Smooth muscle cell (in vitro differentiated cells): Measurements from ENCODE around the gene NFIX. TPM values are rescaled to one million over a fixed set of nuclear protein-coding genes. Genes with fewer than 3 reads are reported as not detected.

Experiments
- DNase-seq: peaks from one replicate; lab custom pipeline; 2025; ENCODE audit not compliant: unreplicated experiment; lab: John Stamatoyannopoulos, UW
- H2AFZ ChIP-seq: fragments of 200-600 bp; sonication (generic); 2 replicates; pipeline ENCODE4 v1.6.0; 2016; ENCODE audit warnings: antibody characterized with exemption, low read depth, mild to moderate bottlenecking
- H3F3A ChIP-seq: fragments of 200-600 bp; sonication (generic); 2 replicates; pipeline ENCODE4 v1.6.0; 2017; ENCODE audit warnings: antibody characterized with exemption, low read depth
- H3K27ac ChIP-seq: fragments of 200-600 bp; sonication (generic); 2 replicates; pipeline ENCODE4 v1.5.1; 2016; ENCODE audit warnings: low read depth, mild to moderate bottlenecking
- H3K27me3 ChIP-seq: fragments of 200-600 bp; sonication (generic); 2 replicates; pipeline ENCODE4 v1.6.1; 2016; ENCODE audit warnings: low read depth, mild to moderate bottlenecking
- H3K36me3 ChIP-seq: fragments of 200-600 bp; sonication (generic); 2 replicates; pipeline ENCODE4 v1.5.1; 2016; ENCODE audit warnings: low read depth
- H3K4me1 ChIP-seq: fragments of 200-600 bp; sonication (generic); 2 replicates; pipeline ENCODE4 v1.5.1; 2016; ENCODE audit warnings: low read depth
- H3K4me2 ChIP-seq: fragments of 200-600 bp; sonication (generic); 2 replicates; pipeline ENCODE4 v1.6.0; 2016; ENCODE audit warnings: mild to moderate bottlenecking
- H3K4me3 ChIP-seq: fragments of 200-600 bp; sonication (generic); 2 replicates; pipeline ENCODE4 v1.5.1; 2016; ENCODE audit warnings: mild to moderate bottlenecking
- H3K79me2 ChIP-seq: fragments of 200-600 bp; sonication (generic); 2 replicates; pipeline ENCODE4 v1.6.0; 2016; ENCODE audit warnings: low read depth, mild to moderate bottlenecking
- H3K9ac ChIP-seq: fragments of 200-600 bp; sonication (generic); 2 replicates; pipeline ENCODE4 v1.6.0; 2016; ENCODE audit warnings: low read depth
- H3K9me3 ChIP-seq: fragments of 200-600 bp; sonication (generic); replicated peaks from 2 replicates; pipeline ENCODE4 v1.5.1; 2016; ENCODE audit warnings: low read depth
- H4K20me1 ChIP-seq: fragments of 200-600 bp; sonication (generic); 2 replicates; pipeline ENCODE4 v1.6.0; 2016; ENCODE audit warnings: low read depth
- CTCF ChIP-seq: fragments of 200-600 bp; sonication (generic); IDR thresholded peaks from 2 replicates; pipeline ENCODE4 v1.5.1; 2017; ENCODE audit warnings: borderline replicate concordance, mild to moderate bottlenecking, antibody characterized with exemption; ENCODE audit not compliant: insufficient read depth, poor library complexity, severe bottlenecking
- WGBS: methylation state at CpG from one replicate; pipeline ENCODE4 v1.1.7; 2016; ENCODE audit warnings: low lambda C conversion rate; 5-methylcytosine and 5-hydroxymethylcytosine counted together
- polyA plus RNA-seq: library from polyadenylated mRNA; unstranded; fragments of >200 nt; fragmentation: Nextera tagmentation; extraction: Ambion mirVana; gene quantifications from 2 replicates; pipeline ENCODE4 v1.2.1, GENCODE V29; 2016
- total RNA-seq: library from RNA; depleted of rRNA; stranded (reverse); fragments of >200 nt; gene quantifications from 2 replicates; pipeline ENCODE4 v1.2.3, GENCODE V29; 2014

NFIX gene
- total and polyA plus RNA-seq, 2 experiments from 2014 or later = 1.9 to 2.3 TPM

GRCh38 chr19:13133241-13133870, 138.1 kb downstream of the NFIX start:
- Histone ChIP-seq H3K36me3 (no peaks in the 10 kb centered on the region), H3K9me3 (no peaks in the 10 kb centered on the region), H3K27me3 (no peaks in the 10 kb centered on the region), H3K79me2 (peaks cover 67% of the 10 kb centered on the region), H3F3A (peaks cover 5% of the 10 kb centered on the region), H3K4me3 (no peak overlapping the region), H4K20me1 (peaks cover 86% of the 10 kb centered on the region), H3K27ac (peak overlapping the region; percentile 73), H2AFZ (no peak overlapping the region), H3K4me1 (no peaks in the 10 kb centered on the region), H3K9ac (no peak overlapping the region), H3K4me2 (no peak overlapping the region)
- DNase-seq = no peak
- TF ChIP-seq CTCF = no peak
- WGBS = 90% methylated on average over 12 of the region's 12 CpGs

- no peak for TF ChIP-seq CTCF
- H3F3A ChIP-seq = peaks cover 5% of the 10 kb centered on the region
- no peaks in the 10 kb centered on the region for H3K4me1 ChIP-seq
- peaks cover 73% of the 10 kb centered on the region for H4K20me1 ChIP-seq
- no peaks in the 10 kb centered on the region for H3K9me3 ChIP-seq
- no peak overlapping the region for H2AFZ ChIP-seq
- no peak overlapping the region for H3K27ac ChIP-seq
- H3K4me3 ChIP-seq = no peak overlapping the region
- DNase-seq = no peak
- H3K79me2 ChIP-seq = peaks cover 54% of the 10 kb centered on the region
- no peaks in the 10 kb centered on the region for H3K36me3 ChIP-seq
- 98% methylated on average over 3 of the region's 3 CpGs for WGBS
- H3K27me3 ChIP-seq = no peaks in the 10 kb centered on the region
- no peak overlapping the region for H3K4me2 ChIP-seq
- no peak overlapping the region for H3K9ac ChIP-seq
These were observed 139.4 kb downstream of the NFIX start for GRCh38 chr19:13134626-13135025.

GRCh38 chr19:13135068-13136062, 140.1 kb downstream of the NFIX start:
- no peak overlapping the region for H3K4me3 ChIP-seq
- H3K36me3 ChIP-seq = no peaks in the 10 kb centered on the region
- H3K79me2 ChIP-seq = peaks cover 47% of the 10 kb centered on the region
- H3K27me3 ChIP-seq = no peaks in the 10 kb centered on the region
- no peaks in the 10 kb centered on the region for H3K4me1 ChIP-seq
- H3K4me2 ChIP-seq = no peak overlapping the region
- 98% methylated on average over 52 of the region's 60 CpGs for WGBS
- H3K9ac ChIP-seq = no peak overlapping the region
- H3F3A ChIP-seq = peaks cover 5% of the 10 kb centered on the region
- no peak overlapping the region for H3K27ac ChIP-seq
- peaks cover 66% of the 10 kb centered on the region for H4K20me1 ChIP-seq
- no peak for TF ChIP-seq CTCF
- H3K9me3 ChIP-seq = no peaks in the 10 kb centered on the region
- no peak for DNase-seq
- H2AFZ ChIP-seq = no peak overlapping the region
